Measurements from ENCODE around the gene LYSMD3. TPM values are rescaled to one million over a fixed set of nuclear protein-coding genes. Genes with fewer than 3 reads are reported as not detected.

The LYSMD3 gene
- total and polyA plus RNA-seq, 9 of the 15 experiments (the other 6 are each of a cell fraction or from before 2014, with no cell fraction given), result 9.5 to 42.3 (median 20.7) TPM

DNA sequence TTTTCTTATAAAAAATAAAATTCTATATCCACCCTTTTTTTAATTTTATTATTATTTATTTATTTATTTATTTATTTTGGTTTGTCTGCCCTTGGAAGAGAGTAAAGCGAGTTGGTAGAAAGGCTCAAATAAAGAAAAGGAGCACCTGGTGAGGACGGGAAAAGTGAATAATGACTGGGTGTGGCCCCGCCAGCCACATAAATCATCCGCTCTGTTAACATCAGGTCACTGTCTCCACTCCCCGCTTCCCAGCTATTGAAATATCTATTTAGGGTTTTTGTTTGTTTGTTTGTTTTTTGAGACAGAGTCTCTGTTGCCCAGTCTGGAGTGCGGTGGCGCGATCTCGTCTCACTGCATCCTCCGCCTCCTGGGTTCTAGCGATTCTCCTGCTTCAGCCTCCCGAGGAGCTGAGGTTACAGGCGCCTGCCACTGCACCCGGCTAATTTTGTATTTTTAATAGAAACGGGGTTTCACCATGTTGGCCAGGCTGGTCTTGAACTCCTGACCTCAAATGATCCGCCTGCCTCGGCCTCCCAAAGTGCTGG lies 53.9 kb downstream of the LYSMD3 start (continued):
- TF ChIP-seq BCOR (IDR thresholded peaks at IDR 0.05) (peak; percentile 30; the same call in 1 of the 2 replicates), SMARCE1 (IDR thresholded peaks at IDR 0.05) (peak; percentile 43; the same call in 1 of the 2 replicates), ERF (CRISPR knock-in tag; IDR thresholded peaks at IDR 0.05) (no peak), DEAF1 (CRISPR knock-in tag; IDR thresholded peaks at IDR 0.05) (no peak), MECOM (CRISPR knock-in tag; IDR thresholded peaks at IDR 0.05) (peak; percentile 79), BRF1 (IDR thresholded peaks at IDR 0.05; ENCODE audit: borderline replicate concordance, extremely low read depth, insufficient read length) (no peak)

DNA sequence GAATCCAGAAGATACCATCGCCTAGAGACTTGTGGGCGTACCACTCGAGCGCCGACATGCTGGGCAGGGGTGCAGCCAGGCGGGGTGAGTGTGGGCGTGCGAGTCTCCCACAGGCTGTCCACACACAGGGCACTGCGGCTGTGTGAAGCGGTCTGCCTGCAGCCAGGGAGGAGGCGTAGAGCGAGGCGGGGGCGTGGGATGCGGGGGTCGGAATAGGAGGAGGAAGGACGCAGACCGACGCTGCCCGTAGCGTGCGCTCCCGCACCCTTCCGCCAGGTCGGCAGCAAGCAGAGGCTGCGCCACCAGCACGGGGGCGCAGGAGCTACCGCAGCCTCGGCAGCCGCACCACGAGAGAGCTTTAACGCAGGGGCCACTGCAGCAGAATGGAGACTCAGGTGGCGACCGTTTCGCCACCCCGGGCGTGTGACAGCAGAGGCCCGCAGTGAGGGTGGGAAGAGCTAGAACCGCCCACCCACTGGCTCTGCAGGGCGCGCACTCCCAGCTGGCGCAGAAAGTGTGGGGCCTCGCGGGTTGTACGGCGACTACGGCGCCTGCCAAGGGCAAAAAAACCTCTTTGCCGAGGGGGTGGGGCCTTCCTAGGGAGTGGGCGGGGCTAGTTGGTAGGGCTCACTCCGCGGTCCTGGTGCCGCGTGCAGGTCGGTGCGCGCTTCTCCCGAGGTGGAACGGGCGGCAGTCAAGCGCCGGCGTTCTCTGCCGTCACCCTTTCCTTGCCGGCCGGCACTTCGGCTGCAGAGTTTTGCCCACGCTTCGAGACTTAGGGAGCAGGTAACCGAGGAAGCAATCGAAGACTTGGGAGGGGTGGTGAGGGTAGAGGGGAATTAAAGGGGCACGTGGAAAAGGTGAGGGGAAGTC lies 54.9 kb downstream of the LYSMD3 start, which contains the start of the genes MBLAC2 and POLR3G:
Gene MBLAC2, minus strand, starts transcription at position 537 of the 873 bp plus-strand sequence. Its CDS starts 479 bp downstream, at position 58.
Gene POLR3G, plus strand, starts transcription at position 630 of the 873 bp plus-strand sequence. CDS start 10,704 bp downstream, outside the sequence.
- POLR2A ChIA-PET, result interaction anchor here (0.6 to 1.7 kb wide), 7 partner anchors 9 to 86 kb away, joined by 3 to 10 read pairs (median 4); no protein-coding TSS in a partner anchor
- peaks cover 16 to 25% of the 10 kb centered on the region in 2 experiments; a peak in 4 of 5 replicates for H3K4me1 ChIP-seq (replicated peaks in 1 of 2; ENCODE audit: control insufficient read depth in 2 of 2, insufficient read depth in 2 of 2, low read length in 2 of 2)
- WGBS (ENCODE audit: insufficient coverage, low coverage, missing lambda C conversion rate), result under 1% methylated on average over 64 of the region's 73 CpGs
- CTCF ChIA-PET (ENCODE audit: low intra/inter-chr PET ratio), result no interaction called here
- DNase-seq (ENCODE audit: extremely low read depth in 1 of 4, low spot score in 3 of 4) (peak; percentile 92 to 96 (median 94)), FAIRE-seq (peak; percentile 83), ATAC-seq (peak; percentile 86)
- peaks cover 81% of the 10 kb centered on the region for H3K79me2 ChIP-seq (ENCODE audit: control insufficient read depth, insufficient read depth, low read length)
- no peaks in the 10 kb centered on the region for H3K9me1 ChIP-seq (ENCODE audit: control insufficient read depth, insufficient read depth, low read length)
- peak within 1 kb of the TSS; percentile 92 for H3K27ac ChIP-seq (ENCODE audit: extremely low read depth, low read depth, low read length)
- H3K36me3 ChIP-seq (ENCODE audit: control insufficient read depth, insufficient read depth, low read length), result peaks cover 26% of the 10 kb centered on the region
- BruUV-seq (replicated peaks), result no TSS peak
- H2AFZ ChIP-seq (ENCODE audit: low read depth, low read length), result peak within 1 kb of the TSS; percentile 95
- H3K4me2 ChIP-seq (ENCODE audit: insufficient read depth, low read length), result peak within 1 kb of the TSS; percentile 96
- H3K9me3 ChIP-seq (replicated peaks; ENCODE audit: control insufficient read depth, insufficient read depth, low read depth, low read length), result no peaks in the 10 kb centered on the region
- peak within 1 kb of the TSS; percentile 86 to 98 for H3K9ac ChIP-seq (ENCODE audit: insufficient read depth in 1 of 2, low read depth in 2 of 2, low read length in 2 of 2)
- in situ Hi-C loops (cut with MboI) (loop anchor here (5.0 kb wide), 1 partner anchor 48 kb away; no protein-coding TSS in a partner anchor), intact Hi-C loops (cut with micrococcal nuclease) (loop anchor here (1.0 to 10.0 kb wide), 3 partner anchors 55 to 130 kb away; partner anchors contain the start of gene LYSMD3)
- no peaks in the 10 kb centered on the region for H3K27me3 ChIP-seq (ENCODE audit: control insufficient read depth in 2 of 2, insufficient read depth in 2 of 2, low read length in 2 of 2)
- no peaks in the 10 kb centered on the region for H4K20me1 ChIP-seq (replicated peaks; ENCODE audit: control insufficient read depth, insufficient read depth, low read length)
- H3K4me3 ChIP-seq, result peak within 1 kb of the TSS; percentile 65
- TF ChIP-seq HMG20B (CRISPR knock-in tag; IDR thresholded peaks at IDR 0.05) (no peak), FOXP1 (CRISPR knock-in tag; IDR thresholded peaks at IDR 0.05) (peak; percentile 93), ZBTB7A (IDR thresholded peaks at IDR 0.05; ENCODE audit: borderline replicate concordance, control insufficient read depth, low read depth, low read length) (peak; percentile 55), SRSF1 (IDR thresholded peaks at IDR 0.05; ENCODE audit: low read depth, low read length) (peak; percentile 41; the same call in 1 of the 2 replicates), RNF2 (IDR thresholded peaks at IDR 0.05) (no peak; the same call in 1 of the 2 replicates), MNT (conservative IDR thresholded peaks at IDR 0.05) (peak; percentile 71 to 90), SMARCA5 (IDR thresholded peaks at IDR 0.05) (peak; percentile 50; the same call in 1 of the 2 replicates), TBL1XR1 (IDR thresholded peaks at IDR 0.05; ENCODE audit: low read length in 2 of 2) (no peak), ADNP (tag; IDR thresholded peaks at IDR 0.05) (no peak), STAT5B (CRISPR knock-in tag; IDR thresholded peaks at IDR 0.05) (no peak), POLR2A (conservative IDR thresholded peaks at IDR 0.05) (peak; percentile 95)

All from K562 (cell line).